HG02981 (cell line): ENCODE data around the gene KIAA0232.
"Not testable (repeated sequence)": the region's sequence is repeated elsewhere in the genome, so short reads cannot be mapped to it uniquely, and the experiment has no call there.

Source experiments
- ATAC-seq: cut with Tn5 transposase; IDR thresholded peaks from one replicate; pipeline ENCODE4 v1.9.1; 2021; ENCODE audit warnings: mild to moderate bottlenecking, moderate library complexity; ENCODE audit not compliant: unreplicated experiment

Gene KIAA0232

GRCh38 chr4:6803246-6803645, 20.7 kb downstream of the KIAA0232 start:
- no peak for ATAC-seq

GRCh38 chr4:6804082-6804752, 21.7 kb downstream of the KIAA0232 start:
- ATAC-seq, result no peak

- ATAC-seq, result no peak
Measured at GRCh38 chr4:6806924-6807626, 24.5 kb downstream of the KIAA0232 start.

- ATAC-seq, result no peak
Measured at GRCh38 chr4:6808259-6808658, 25.7 kb downstream of the KIAA0232 start.

- no peak for ATAC-seq
Measured at GRCh38 chr4:6811165-6811564, 28.6 kb downstream of the KIAA0232 start.

- ATAC-seq, result no peak
Measured at GRCh38 chr4:6812766-6813165, 30.2 kb downstream of the KIAA0232 start.

- no peak for ATAC-seq
Measured at GRCh38 chr4:6813725-6814124, 31.2 kb downstream of the KIAA0232 start.

- no peak for ATAC-seq
Measured at GRCh38 chr4:6815029-6815836, 32.7 kb downstream of the KIAA0232 start.

- no peak for ATAC-seq
Measured at GRCh38 chr4:6819295-6819694, 36.8 kb downstream of the KIAA0232 start.

GRCh38 chr4:6820695-6821094, 38.2 kb downstream of the KIAA0232 start:
- ATAC-seq, result no peak

- no peak for ATAC-seq
Measured at GRCh38 chr4:6824071-6824470, 41.5 kb downstream of the KIAA0232 start.

- no peak for ATAC-seq
Measured at GRCh38 chr4:6824772-6825402, 42.4 kb downstream of the KIAA0232 start.

GRCh38 chr4:6825403-6825802, 42.9 kb downstream of the KIAA0232 start:
- ATAC-seq, result no peak

- no peak for ATAC-seq
Measured at GRCh38 chr4:6826781-6827508, 44.4 kb downstream of the KIAA0232 start.

GRCh38 chr4:6829086-6829485, 46.6 kb downstream of the KIAA0232 start:
- no peak for ATAC-seq

GRCh38 chr4:6834867-6835266, 52.3 kb downstream of the KIAA0232 start:
- no peak for ATAC-seq

GRCh38 chr4:6835616-6836015, 53.1 kb downstream of the KIAA0232 start:
- ATAC-seq, result not testable (repeated sequence)

- not testable (repeated sequence) for ATAC-seq
Measured at GRCh38 chr4:6837106-6837505, 54.6 kb downstream of the KIAA0232 start.

- ATAC-seq, result no peak
Measured at GRCh38 chr4:6839579-6839978, 57.1 kb downstream of the KIAA0232 start.
